Skeletal muscle cell (primary cell): ENCODE results near the gene SUMF1.

Experiments
- DNase-seq: peaks from one replicate; pipeline ENCODE4 v3.0.0-alpha.2; 2010; ENCODE audit warnings: low read depth
- H3K4me3 ChIP-seq: 2 replicates; pipeline ENCODE4 v1.5.1; 2011; ENCODE audit warnings: low read depth, mild to moderate bottlenecking, control low read depth, low read length, moderate library complexity

Gene SUMF1

GRCh38 chr3:4421121-4421520 is 45.9 kb downstream of the SUMF1 start:
- no peak overlapping the region for H3K4me3 ChIP-seq
- DNase-seq: no peak

DNA sequence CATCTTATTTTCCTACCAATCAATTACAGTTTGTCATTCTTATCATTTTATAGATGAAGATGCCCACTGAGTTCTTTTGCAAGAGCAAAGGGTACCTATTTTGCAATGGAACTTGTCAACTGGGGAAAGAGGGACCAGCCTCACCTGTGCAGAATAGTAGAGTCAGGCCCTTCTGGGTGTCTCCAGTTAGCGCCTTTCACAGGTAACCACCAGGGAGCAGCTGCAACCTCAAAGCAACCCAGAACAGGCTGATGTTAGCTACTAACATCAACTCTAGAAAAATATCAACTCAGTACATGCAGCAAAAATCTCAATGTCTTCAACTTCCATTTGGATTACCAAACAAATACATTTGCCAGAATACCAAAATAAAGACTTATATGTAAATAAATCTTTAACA is 47.1 kb downstream of the SUMF1 start:
- no peak overlapping the region for H3K4me3 ChIP-seq
- DNase-seq: no peak

- H3K4me3 ChIP-seq: no peak overlapping the region
- no peak for DNase-seq
Observed at GRCh38 chr3:4419386-4419785, 47.7 kb downstream of the SUMF1 start.

- DNase-seq: peak; percentile 36
- no peak overlapping the region for H3K4me3 ChIP-seq
Observed at GRCh38 chr3:4418156-4418555, 48.9 kb downstream of the SUMF1 start.

GRCh38 chr3:4417449-4417848 is 49.6 kb downstream of the SUMF1 start:
- no peak overlapping the region for H3K4me3 ChIP-seq
- DNase-seq: peak; percentile 43

GRCh38 chr3:4416961-4417360 is 50.1 kb downstream of the SUMF1 start:
- H3K4me3 ChIP-seq: no peak overlapping the region
- peak; percentile 97 for DNase-seq

GRCh38 chr3:4416427-4416945 is 50.6 kb downstream of the SUMF1 start:
- H3K4me3 ChIP-seq: no peak overlapping the region
- no peak for DNase-seq

DNA sequence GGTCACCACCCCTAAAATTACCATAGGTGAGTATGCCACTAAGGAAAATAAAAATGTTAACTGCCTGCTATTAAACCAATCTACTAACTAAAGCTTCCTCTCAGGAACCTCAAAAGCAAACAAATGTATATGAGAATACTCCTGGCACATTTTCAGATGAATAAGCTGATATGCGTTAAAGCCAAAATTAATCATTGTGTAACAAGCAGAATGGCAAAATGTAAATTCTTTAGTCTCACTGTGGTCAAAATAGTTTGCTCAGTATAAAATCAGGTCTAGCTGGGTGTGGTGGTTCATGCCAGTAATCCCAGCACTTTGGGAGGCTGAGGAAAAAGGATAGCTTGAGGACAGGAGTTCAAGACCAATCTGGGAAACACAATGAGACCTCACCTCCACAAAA is 53.6 kb downstream of the SUMF1 start:
- H3K4me3 ChIP-seq: no peak overlapping the region
- no peak for DNase-seq

DNA sequence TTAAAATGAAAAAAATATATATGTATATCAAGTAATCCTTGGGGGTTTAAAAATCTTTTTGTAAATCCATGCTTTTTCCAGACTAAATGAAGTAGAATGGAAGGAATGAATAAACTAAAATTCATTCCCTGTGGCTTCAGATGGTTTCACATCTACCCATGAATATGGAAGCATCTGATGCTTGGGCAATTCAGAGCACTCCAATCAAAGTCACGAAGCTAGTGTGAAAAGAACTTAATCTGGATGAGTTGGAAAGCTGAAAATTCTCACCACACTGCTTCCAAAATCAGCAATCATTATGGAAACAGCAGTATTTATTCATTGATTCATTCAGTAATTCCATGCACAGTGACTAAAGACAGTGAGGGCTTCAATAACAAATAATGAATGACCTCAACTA is 55.2 kb downstream of the SUMF1 start:
- DNase-seq: no peak
- H3K4me3 ChIP-seq: no peak overlapping the region

- DNase-seq: no peak
- H3K4me3 ChIP-seq: no peak overlapping the region
Observed at GRCh38 chr3:4411236-4411635, 55.8 kb downstream of the SUMF1 start.

DNA sequence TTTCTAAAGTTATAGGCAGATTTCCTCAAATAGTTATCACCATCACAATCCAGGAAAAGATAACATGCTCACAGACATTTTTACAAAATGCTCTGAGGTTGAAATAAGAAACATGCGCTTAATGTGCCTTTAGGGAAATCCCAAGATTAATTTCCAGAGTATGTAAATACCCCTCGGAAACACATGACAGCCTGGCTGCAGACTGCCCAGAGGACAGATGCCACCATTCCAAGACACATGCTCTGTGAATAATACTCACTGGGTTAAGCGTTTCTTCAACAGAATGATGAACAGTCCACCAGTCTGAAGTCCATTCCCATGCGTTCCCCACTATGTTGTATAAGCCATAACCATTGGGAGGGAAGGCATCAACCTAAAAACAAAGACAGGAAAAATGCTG is 56.5 kb downstream of the SUMF1 start:
- DNase-seq: no peak
- no peak overlapping the region for H3K4me3 ChIP-seq

- DNase-seq: no peak
- no peak overlapping the region for H3K4me3 ChIP-seq
Observed at GRCh38 chr3:4409971-4410573, 57.0 kb downstream of the SUMF1 start.

DNA sequence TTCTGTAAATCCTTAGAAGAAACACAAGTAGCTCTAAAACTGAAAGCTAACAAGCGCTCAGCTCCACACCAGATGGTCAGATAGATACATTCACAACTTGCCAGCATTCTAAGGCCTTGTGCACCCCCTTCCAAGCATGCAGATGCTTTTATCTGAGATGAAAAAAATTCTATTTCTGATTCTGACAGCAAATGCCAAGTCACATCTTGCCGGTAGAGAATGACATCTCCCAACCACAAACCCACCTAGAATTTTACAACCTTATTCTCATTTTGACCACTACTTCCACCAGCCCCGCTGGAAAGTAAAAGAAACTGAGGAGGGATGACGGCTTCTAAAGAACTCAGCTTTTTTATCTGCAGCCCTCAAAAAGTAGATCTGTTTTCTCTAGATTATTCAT is 57.7 kb downstream of the SUMF1 start:
- no peak for DNase-seq
- H3K4me3 ChIP-seq: no peak overlapping the region

DNA sequence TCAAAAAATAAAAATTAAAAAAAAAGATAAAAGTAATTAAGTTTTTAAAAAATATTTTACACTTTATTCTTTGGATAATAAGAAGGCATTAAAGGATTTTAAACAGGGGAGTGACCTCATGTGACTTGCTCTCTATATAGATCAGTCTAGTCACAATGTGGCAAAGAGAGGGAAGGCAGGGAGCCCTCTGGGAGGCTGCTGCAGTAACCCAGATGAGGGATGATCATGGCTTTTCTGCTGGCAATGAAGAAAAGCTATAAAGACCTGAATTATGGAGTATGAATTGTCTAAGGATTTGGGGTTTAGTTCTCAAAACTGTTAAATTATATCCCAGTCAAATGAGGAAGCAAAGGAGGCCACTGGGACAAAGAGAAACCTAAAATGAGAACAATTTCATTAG is 58.1 kb downstream of the SUMF1 start:
- no peak for DNase-seq
- H3K4me3 ChIP-seq: no peak overlapping the region

- no peak for DNase-seq
- H3K4me3 ChIP-seq: no peak overlapping the region
Observed at GRCh38 chr3:4407941-4408340, 59.1 kb downstream of the SUMF1 start.

DNA sequence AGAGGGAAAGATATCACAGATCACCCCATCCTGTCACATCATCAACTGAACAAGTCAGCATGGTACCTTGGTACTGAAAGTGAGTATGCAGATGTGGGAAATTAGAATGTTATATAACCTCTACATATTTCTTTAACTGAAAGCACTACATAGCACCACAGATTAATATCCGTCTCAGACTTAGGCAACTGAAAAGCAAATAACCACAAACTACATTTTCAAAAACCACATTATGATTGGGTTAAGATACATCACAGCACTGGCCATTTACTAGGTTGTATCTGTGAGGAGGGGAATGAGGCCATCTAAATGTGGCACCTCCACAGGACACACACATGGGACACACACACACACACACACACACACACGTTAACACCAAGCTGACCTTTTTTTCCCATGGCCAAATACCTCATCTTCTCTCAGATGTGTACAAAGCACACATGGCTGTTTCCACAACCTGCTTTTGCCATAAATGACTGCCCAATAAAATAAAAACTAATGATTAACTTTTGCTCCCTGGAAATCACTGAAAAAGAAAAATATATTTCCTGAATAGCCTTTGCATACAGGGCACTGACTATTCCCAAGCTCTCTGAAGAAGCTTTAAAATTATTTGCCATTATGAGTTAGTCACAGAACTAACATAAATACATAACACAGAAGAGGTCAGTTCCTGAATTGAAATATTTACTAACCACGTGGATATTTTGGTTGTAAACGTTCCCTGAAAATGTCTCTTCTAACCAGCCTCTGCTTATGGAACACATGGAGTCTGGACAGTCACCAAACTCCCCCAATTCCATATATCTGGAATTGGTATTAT is 60.1 kb downstream of the SUMF1 start:
- H3K4me3 ChIP-seq: no peak overlapping the region
- DNase-seq: no peak

- no peak for DNase-seq
- H3K4me3 ChIP-seq: no peak overlapping the region
Observed at GRCh38 chr3:4404881-4405280, 62.2 kb downstream of the SUMF1 start.

DNA sequence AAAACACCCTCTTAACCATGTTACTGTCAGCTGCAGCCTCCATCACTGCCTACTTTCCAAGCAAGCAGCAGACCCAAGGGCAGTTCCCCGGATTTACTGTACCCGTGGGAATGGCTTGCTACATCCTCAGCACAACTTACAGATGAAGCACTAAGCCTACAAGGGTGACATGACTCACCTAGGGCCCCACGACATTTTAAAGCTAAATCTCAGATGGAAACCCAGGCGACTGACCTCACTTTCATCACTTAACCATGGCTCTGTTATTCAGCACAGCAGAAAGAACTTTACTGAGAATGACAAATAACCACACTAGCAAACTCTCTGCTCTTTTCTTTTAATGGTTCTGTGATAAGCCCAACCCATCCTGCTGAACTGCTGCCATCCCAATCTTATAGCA is 65.6 kb downstream of the SUMF1 start:
- peak; percentile 86 for DNase-seq
- no peak overlapping the region for H3K4me3 ChIP-seq

DNA sequence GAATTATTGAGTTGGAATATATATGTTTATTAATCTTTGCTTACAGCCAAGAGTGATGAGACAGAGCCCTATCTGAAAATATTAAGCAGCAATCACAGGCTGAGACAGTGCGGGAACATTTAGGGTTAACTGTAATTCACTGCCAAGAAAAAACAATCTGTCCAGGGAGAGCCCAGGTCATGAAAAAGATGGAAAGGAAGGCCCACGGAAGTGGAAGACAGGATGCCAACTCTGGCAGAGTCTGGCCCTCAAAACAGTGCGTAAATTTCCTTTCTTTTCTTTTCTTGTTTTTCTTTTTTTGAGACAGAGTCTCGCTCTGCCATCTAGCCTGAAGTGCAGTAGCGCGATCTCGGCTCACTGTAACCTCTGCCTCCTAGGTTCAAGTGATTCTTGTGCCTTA is 67.6 kb downstream of the SUMF1 start:
- H3K4me3 ChIP-seq: no peak overlapping the region
- no peak for DNase-seq

GRCh38 chr3:4398941-4399245 is 68.2 kb downstream of the SUMF1 start:
- no peak for DNase-seq
- H3K4me3 ChIP-seq: no peak overlapping the region
